GM19193 (cell line): ENCODE measurements around the gene LTA4H.

ENCODE experiments used
- POLR2A ChIP-seq: IDR thresholded peaks from 4 replicates; pipeline ENCODE4 v1.6.1; 2011; ENCODE audit not compliant: insufficient read depth, insufficient read length; ENCODE audit errors: extremely low read depth

LTA4H gene

GRCh38 chr12:96028538-96028937, 6.8 kb downstream of the LTA4H start:
- TF ChIP-seq POLR2A: no peak

- TF ChIP-seq POLR2A: no peak
These were observed 9.1 kb downstream of the LTA4H start for GRCh38 chr12:96026331-96026730.

- TF ChIP-seq POLR2A: no peak
These were observed 9.9 kb downstream of the LTA4H start for GRCh38 chr12:96025518-96025917.

- no peak for TF ChIP-seq POLR2A
These were observed 14.9 kb downstream of the LTA4H start for GRCh38 chr12:96020314-96021003.

- TF ChIP-seq POLR2A: no peak
These were observed 19.7 kb downstream of the LTA4H start for GRCh38 chr12:96015672-96016071.

- TF ChIP-seq POLR2A: no peak
These were observed 20.3 kb downstream of the LTA4H start for GRCh38 chr12:96014943-96015599.

GRCh38 chr12:96007729-96008128, 27.7 kb downstream of the LTA4H start:
- no peak for TF ChIP-seq POLR2A

GRCh38 chr12:96006727-96007126, 28.7 kb downstream of the LTA4H start:
- TF ChIP-seq POLR2A: no peak

GRCh38 chr12:96000858-96001257, 34.5 kb downstream of the LTA4H start:
- no peak for TF ChIP-seq POLR2A

GRCh38 chr12:95999484-95999883, 35.9 kb downstream of the LTA4H start:
- TF ChIP-seq POLR2A: no peak

GRCh38 chr12:95998611-95999286, 36.6 kb downstream of the LTA4H start:
- TF ChIP-seq POLR2A: no peak

GRCh38 chr12:95997911-95998510, 37.4 kb downstream of the LTA4H start:
- no peak for TF ChIP-seq POLR2A

GRCh38 chr12:95997276-95997675, 38.1 kb downstream of the LTA4H start:
- TF ChIP-seq POLR2A: no peak

- no peak for TF ChIP-seq POLR2A
These were observed 39.2 kb downstream of the LTA4H start, which contains the start of gene HAL for GRCh38 chr12:95996034-95996658. Gene HAL, minus strand, starts transcription at chr12:95996344. Its CDS starts 434 bp downstream, at chr12:95995910.
